GM12891 (cell line): ENCODE data around the gene SEL1L.
"Not testable (repeated sequence)": the region's sequence is repeated elsewhere in the genome, so short reads cannot be mapped to it uniquely, and the experiment has no call there.

ENCODE experiments used
- POLR2A ChIP-seq: IDR thresholded peaks from 2 replicates; pipeline ENCODE4 v1.6.1; 2011; ENCODE audit warnings: low read depth, low read length, control low read depth
- POLR2AphosphoS5 ChIP-seq: IDR thresholded peaks from 2 replicates; pipeline ENCODE4 v1.6.1; 2011; ENCODE audit warnings: low read depth, low read length, control low read depth
- TAF1 ChIP-seq: IDR thresholded peaks from 2 replicates; pipeline ENCODE4 v1.6.1; 2011; ENCODE audit warnings: low read depth, low read length, control low read depth

GRCh38 chr14:81470557-81470826 is 63.2 kb downstream of the SEL1L start:
- not testable (repeated sequence) for TF ChIP-seq POLR2AphosphoS5, POLR2A, TAF1
